Glomerular endothelial cell (primary cell): ENCODE measurements around the gene PRKCA. TPM values are rescaled to one million over a fixed set of nuclear protein-coding genes. Genes with fewer than 3 reads are reported as not detected.
A peak's percentile ranks its signal among the peaks of the same experiment; 100 is the strongest.
"Not testable (repeated sequence)": the region's sequence is repeated elsewhere in the genome, so short reads cannot be mapped to it uniquely, and the experiment has no call there.

Experiments
- DNase-seq: peaks from one replicate; pipeline ENCODE4 v3.0.0-alpha.2; 2011; ENCODE audit warnings: low read depth, low spot score; ENCODE audit errors: extremely low read depth
- total RNA-seq: library from RNA; depleted of rRNA; stranded (reverse); fragments of >200 nt; gene quantifications from 2 replicates; pipeline ENCODE4 v1.2.3, GENCODE V29; 2015

PRKCA gene
- total RNA-seq, 1 donor from 2014 or later: 18.4 TPM

- DNase-seq: no peak
These were observed 47.3 kb downstream of the PRKCA start for GRCh38 chr17:66349521-66350254.

- not testable (repeated sequence) for DNase-seq
These were observed 48.2 kb downstream of the PRKCA start for GRCh38 chr17:66350576-66350975.

DNA sequence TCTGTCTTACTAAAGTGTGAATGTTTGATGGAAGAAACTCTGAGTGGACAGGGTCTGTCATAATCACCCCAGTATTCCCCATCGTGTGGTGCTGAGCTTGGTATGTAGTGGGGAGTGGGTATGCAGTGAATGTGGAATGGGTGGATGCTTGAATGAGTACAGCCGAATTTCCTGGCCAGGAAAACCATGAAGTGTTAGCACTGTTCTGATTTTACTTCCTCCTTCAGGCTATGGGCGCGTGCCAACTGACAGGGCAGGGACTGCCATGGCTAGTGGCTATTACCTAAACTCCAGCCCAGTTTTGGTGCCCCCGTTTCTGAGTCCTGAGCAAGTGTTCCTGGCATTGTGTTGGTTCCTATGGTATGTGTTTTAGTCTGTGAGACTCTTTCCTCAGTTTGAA lies 48.6 kb downstream of the PRKCA start:
- DNase-seq: no peak

- no peak for DNase-seq
These were observed 49.3 kb downstream of the PRKCA start for GRCh38 chr17:66351701-66352100.

DNA sequence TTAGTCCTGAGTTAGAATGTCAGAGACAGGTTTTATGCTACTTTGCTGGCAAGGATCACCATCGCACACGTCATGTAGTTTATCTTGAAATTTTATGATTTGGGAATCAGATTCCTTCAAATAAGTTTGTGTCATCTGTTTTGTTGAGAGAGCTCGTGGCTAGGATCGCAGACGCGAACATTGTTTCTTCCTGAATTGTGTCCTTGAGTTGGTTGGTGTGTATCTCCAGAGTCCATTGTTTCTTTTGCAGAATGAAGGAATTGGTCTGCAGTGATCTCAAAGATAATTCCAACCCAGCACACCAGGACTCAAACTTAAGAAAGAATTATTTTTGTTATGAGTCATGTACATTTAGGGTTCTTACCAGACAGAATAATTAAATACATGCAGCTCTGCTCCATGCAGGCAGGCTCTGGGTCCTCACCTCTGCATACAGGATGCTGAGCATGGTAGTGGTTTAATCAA lies 51.6 kb downstream of the PRKCA start:
- DNase-seq: peak; percentile 33

- no peak for DNase-seq
These were observed 52.1 kb downstream of the PRKCA start for GRCh38 chr17:66354472-66354871.

- no peak for DNase-seq
These were observed 52.6 kb downstream of the PRKCA start for GRCh38 chr17:66354981-66355380.

- DNase-seq: no peak
These were observed 53.1 kb downstream of the PRKCA start for GRCh38 chr17:66355510-66355909.

DNA sequence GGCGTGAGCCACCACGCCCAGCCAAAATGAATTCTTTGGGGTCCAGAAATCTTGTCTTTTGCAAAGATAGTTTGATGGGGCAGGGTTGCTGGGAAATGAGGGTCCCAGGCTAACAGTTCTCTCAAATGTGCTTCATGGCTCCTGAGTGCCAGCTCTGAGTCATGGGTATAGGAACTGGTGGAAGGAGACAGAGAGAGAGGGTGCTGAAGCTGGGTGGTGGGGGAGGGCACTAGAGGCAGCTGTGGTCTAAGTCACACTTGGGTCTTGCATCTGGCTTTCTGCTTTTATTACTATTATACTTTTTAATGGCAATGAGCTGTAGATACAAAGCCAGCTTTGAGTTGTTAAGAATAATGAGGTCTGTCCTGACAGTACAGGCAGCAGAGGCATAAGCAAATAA lies 54.6 kb downstream of the PRKCA start:
- DNase-seq: no peak

DNA sequence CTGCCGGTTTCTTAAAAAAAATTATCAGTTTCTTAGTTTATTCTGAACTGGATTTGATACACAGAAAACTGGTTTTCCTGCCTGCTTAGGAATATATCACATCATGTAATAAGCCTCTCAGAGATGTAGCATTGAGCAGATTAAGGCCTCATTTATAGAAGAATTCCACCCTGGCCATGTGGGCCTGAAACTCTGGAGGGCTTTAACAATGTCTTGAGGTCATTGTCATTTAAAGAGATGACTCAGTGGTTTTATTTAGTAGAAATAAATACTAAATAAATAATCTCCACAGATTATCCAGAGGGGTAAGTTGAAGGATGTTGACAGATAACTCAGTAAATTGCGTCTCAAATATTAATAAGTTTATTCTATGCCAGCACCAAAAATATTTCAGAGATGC lies 56.9 kb downstream of the PRKCA start:
- DNase-seq: no peak

GRCh38 chr17:66360961-66361565 lies 58.6 kb downstream of the PRKCA start:
- DNase-seq: not testable (repeated sequence)

- DNase-seq: no peak
These were observed 62.1 kb downstream of the PRKCA start for GRCh38 chr17:66364508-66364907.

GRCh38 chr17:66364990-66365490 lies 62.6 kb downstream of the PRKCA start:
- no peak for DNase-seq

DNA sequence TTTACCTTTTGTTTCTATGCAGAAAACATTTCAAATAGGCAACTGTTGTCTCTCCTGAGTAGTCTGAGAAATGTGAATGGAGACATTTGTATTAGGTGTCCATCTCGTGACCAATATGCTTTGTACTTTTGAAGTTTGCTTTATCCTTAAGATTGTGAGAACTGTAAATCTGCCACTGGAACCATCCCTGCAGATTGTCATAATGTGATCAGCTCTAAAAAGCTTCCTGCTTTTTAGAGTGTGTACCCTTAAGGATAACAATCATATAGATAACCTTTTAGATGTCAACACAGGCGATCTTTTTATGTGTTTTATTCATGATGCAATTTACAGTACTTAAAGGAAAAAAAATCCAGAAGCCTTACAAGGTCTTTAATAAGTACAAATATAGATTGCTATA lies 63.5 kb downstream of the PRKCA start:
- DNase-seq: no peak

DNA sequence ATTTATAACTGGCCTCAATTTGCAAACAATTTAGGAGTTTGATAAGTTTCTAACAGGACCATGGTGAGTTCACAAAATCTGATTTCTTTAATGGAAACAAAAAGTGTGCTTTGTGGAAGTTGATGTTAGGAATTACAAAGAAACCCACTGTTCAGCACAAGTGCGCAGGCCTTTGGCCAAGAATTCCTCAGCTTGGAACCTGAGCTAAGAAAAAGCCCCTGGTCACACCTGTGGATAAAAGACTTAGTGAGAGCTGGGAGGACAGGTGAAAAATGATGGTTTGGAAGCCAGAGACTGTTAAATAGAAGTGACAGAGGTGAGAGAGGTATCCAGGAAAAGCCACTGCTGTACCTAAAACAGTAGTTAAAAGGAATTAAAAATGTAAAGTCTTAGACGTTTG lies 64.7 kb downstream of the PRKCA start:
- DNase-seq: no peak

- no peak for DNase-seq
These were observed 67.4 kb downstream of the PRKCA start for GRCh38 chr17:66369830-66370229.

DNA sequence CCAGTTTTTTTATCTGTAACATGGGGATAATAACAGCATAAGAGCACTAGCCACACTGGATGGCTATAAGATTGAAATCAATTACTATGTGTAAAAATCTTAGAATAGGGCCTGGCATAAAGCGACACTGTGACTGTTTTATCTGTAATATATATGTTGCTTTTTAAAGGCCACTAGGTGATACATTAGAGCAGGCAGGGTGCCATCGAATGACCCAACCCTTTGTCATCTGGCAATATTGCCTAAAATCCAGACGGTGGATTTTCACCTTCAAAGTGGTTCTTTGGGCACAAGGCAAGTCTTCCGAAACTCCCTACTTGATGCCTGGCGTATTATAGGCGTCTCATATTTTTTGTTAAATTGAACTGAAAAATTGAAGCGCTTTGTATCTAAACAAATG lies 69.1 kb downstream of the PRKCA start:
- DNase-seq: no peak

DNA sequence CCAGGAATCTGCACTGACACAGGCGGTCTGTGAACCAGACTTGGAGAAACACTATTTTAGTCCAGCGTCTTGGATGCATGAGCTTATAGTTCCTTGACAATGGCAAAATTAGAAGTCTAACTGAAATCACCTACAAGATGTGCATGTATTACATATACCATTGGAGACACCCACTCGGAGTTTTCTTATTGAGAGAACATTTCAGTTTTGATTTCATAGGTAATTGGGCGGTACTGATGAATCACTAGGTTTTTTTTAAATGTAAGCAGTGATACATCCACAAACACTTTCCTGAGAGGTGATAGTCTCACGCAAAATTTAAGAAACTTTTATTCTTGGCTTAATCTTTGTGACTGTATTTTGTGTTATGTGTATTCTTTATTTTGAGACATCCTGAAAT lies 69.8 kb downstream of the PRKCA start:
- DNase-seq: no peak

DNA sequence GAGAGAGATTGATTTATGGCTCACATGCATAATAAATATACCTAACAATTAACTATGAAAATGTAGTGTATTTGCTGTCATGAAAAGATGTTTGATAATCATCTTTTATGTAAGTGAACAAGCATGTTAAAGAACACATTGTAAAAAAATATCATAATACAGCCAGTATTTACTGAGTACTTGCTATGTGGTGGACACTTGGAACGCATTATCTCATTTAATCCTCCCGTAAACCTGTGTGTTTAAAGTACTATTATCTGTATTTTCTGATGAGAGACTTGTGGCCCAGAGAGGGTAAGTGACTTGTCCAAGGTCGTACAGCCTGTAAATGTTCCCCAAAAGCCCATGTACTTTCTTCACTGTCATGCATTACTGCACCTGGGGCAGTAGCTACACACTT lies 70.7 kb downstream of the PRKCA start:
- DNase-seq: no peak

- no peak for DNase-seq
These were observed 71.8 kb downstream of the PRKCA start for GRCh38 chr17:66373944-66374817.

GRCh38 chr17:66375121-66375520 lies 72.7 kb downstream of the PRKCA start:
- no peak for DNase-seq
